ENCODE results near the gene ECE1. TPM values are rescaled to one million over a fixed set of nuclear protein-coding genes. Genes with fewer than 3 reads are reported as not detected.
A peak's percentile ranks its signal among the peaks of the same experiment; 100 is the strongest.

ECE1 gene
- total and polyA plus RNA-seq, 2 of the 13 experiments (the other 11 are each of a cell fraction or from before 2014, with no cell fraction given) = 13.5 to 21.2 TPM

- TF ChIP-seq, protein P1, sequence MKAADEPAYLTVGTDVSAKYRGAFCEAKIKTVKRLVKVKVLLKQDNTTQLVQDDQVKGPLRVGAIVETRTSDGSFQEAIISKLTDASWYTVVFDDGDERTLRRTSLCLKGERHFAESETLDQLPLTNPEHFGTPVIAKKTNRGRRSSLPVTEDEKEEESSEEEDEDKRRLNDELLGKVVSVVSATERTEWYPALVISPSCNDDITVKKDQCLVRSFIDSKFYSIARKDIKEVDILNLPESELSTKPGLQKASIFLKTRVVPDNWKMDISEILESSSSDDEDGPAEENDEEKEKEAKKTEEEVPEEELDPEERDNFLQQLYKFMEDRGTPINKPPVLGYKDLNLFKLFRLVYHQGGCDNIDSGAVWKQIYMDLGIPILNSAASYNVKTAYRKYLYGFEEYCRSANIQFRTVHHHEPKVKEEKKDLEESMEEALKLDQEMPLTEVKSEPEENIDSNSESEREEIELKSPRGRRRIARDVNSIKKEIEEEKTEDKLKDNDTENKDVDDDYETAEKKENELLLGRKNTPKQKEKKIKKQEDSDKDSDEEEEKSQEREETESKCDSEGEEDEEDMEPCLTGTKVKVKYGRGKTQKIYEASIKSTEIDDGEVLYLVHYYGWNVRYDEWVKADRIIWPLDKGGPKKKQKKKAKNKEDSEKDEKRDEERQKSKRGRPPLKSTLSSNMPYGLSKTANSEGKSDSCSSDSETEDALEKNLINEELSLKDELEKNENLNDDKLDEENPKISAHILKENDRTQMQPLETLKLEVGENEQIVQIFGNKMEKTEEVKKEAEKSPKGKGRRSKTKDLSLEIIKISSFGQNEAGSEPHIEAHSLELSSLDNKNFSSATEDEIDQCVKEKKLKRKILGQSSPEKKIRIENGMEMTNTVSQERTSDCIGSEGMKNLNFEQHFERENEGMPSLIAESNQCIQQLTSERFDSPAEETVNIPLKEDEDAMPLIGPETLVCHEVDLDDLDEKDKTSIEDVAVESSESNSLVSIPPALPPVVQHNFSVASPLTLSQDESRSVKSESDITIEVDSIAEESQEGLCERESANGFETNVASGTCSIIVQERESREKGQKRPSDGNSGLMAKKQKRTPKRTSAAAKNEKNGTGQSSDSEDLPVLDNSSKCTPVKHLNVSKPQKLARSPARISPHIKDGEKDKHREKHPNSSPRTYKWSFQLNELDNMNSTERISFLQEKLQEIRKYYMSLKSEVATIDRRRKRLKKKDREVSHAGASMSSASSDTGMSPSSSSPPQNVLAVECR (CRISPR knock-in tag; IDR thresholded peaks at IDR 0.05; ENCODE audit: borderline replicate concordance) = no peak
- TF ChIP-seq, protein P2, sequence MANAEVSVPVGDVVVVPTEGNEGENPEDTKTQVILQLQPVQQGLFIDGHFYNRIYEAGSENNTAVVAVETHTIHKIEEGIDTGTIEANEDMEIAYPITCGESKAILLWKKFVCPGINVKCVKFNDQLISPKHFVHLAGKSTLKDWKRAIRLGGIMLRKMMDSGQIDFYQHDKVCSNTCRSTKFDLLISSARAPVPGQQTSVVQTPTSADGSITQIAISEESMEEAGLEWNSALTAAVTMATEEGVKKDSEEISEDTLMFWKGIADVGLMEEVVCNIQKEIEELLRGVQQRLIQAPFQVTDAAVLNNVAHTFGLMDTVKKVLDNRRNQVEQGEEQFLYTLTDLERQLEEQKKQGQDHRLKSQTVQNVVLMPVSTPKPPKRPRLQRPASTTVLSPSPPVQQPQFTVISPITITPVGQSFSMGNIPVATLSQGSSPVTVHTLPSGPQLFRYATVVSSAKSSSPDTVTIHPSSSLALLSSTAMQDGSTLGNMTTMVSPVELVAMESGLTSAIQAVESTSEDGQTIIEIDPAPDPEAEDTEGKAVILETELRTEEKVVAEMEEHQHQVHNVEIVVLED (CRISPR knock-in tag; IDR thresholded peaks at IDR 0.05; ENCODE audit: borderline replicate concordance) = no peak
- TF ChIP-seq, protein P3, sequence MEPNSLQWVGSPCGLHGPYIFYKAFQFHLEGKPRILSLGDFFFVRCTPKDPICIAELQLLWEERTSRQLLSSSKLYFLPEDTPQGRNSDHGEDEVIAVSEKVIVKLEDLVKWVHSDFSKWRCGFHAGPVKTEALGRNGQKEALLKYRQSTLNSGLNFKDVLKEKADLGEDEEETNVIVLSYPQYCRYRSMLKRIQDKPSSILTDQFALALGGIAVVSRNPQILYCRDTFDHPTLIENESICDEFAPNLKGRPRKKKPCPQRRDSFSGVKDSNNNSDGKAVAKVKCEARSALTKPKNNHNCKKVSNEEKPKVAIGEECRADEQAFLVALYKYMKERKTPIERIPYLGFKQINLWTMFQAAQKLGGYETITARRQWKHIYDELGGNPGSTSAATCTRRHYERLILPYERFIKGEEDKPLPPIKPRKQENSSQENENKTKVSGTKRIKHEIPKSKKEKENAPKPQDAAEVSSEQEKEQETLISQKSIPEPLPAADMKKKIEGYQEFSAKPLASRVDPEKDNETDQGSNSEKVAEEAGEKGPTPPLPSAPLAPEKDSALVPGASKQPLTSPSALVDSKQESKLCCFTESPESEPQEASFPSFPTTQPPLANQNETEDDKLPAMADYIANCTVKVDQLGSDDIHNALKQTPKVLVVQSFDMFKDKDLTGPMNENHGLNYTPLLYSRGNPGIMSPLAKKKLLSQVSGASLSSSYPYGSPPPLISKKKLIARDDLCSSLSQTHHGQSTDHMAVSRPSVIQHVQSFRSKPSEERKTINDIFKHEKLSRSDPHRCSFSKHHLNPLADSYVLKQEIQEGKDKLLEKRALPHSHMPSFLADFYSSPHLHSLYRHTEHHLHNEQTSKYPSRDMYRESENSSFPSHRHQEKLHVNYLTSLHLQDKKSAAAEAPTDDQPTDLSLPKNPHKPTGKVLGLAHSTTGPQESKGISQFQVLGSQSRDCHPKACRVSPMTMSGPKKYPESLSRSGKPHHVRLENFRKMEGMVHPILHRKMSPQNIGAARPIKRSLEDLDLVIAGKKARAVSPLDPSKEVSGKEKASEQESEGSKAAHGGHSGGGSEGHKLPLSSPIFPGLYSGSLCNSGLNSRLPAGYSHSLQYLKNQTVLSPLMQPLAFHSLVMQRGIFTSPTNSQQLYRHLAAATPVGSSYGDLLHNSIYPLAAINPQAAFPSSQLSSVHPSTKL (CRISPR knock-in tag; IDR thresholded peaks at IDR 0.05) = peak; percentile 46; the same call in 1 of the 2 replicates
- no peak for TF ChIP-seq PHF21A (CRISPR knock-in tag; IDR thresholded peaks at IDR 0.05)
- no peak for TF ChIP-seq FOSL1 (CRISPR knock-in tag; IDR thresholded peaks at IDR 0.05; ENCODE audit: borderline replicate concordance)
- TF ChIP-seq HNRNPK (IDR thresholded peaks at IDR 0.05; ENCODE audit: low read depth, low read length, poor library complexity, severe bottlenecking) = peak; percentile 96
- TF ChIP-seq, protein P4, sequence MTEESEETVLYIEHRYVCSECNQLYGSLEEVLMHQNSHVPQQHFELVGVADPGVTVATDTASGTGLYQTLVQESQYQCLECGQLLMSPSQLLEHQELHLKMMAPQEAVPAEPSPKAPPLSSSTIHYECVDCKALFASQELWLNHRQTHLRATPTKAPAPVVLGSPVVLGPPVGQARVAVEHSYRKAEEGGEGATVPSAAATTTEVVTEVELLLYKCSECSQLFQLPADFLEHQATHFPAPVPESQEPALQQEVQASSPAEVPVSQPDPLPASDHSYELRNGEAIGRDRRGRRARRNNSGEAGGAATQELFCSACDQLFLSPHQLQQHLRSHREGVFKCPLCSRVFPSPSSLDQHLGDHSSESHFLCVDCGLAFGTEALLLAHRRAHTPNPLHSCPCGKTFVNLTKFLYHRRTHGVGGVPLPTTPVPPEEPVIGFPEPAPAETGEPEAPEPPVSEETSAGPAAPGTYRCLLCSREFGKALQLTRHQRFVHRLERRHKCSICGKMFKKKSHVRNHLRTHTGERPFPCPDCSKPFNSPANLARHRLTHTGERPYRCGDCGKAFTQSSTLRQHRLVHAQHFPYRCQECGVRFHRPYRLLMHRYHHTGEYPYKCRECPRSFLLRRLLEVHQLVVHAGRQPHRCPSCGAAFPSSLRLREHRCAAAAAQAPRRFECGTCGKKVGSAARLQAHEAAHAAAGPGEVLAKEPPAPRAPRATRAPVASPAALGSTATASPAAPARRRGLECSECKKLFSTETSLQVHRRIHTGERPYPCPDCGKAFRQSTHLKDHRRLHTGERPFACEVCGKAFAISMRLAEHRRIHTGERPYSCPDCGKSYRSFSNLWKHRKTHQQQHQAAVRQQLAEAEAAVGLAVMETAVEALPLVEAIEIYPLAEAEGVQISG (CRISPR knock-in tag; IDR thresholded peaks at IDR 0.05) = no peak
- TF ChIP-seq MLX (CRISPR knock-in tag; IDR thresholded peaks at IDR 0.05) = no peak
- TF ChIP-seq AHR (CRISPR knock-in tag; IDR thresholded peaks at IDR 0.05) = no peak
- TF ChIP-seq ZNF720 (CRISPR knock-in tag; IDR thresholded peaks at IDR 0.05) = no peak
- TF ChIP-seq HDAC2 (CRISPR knock-in tag; IDR thresholded peaks at IDR 0.05) = 0 out of 2 replicates have a peak, but pooled peaks have one; percentile 11
- no peak for TF ChIP-seq GATAD1 (CRISPR knock-in tag; IDR thresholded peaks at IDR 0.05)
- no peak for TF ChIP-seq SUZ12 (IDR thresholded peaks at IDR 0.05; ENCODE audit: low read depth, low read length)
- TF ChIP-seq RXRA (CRISPR knock-in tag; IDR thresholded peaks at IDR 0.05) = peak; percentile 53; the same call in 1 of the 2 replicates
- TF ChIP-seq ZNF451 (CRISPR knock-in tag; IDR thresholded peaks at IDR 0.05) = no peak
- TF ChIP-seq NR1H2 (CRISPR knock-in tag; IDR thresholded peaks at IDR 0.05; ENCODE audit: borderline replicate concordance, low read depth) = no peak
These were observed 42.5 kb upstream of the ECE1 start (continued) for GRCh38 chr1:21332554-21333311.

All from HepG2 (cell line).